ENCODE data around the gene CSNK1A1.
"Not testable (repeated sequence)": the region's sequence is repeated elsewhere in the genome, so short reads cannot be mapped to it uniquely, and the experiment has no call there.

Gene CSNK1A1

GRCh38 chr5:149529463-149529862 is 21.8 kb downstream of the CSNK1A1 start:
- no peak for DNase-seq (ENCODE audit: low read depth in 2 of 2)

- no peak for DNase-seq (ENCODE audit: low read depth in 2 of 2)
These were observed 22.8 kb downstream of the CSNK1A1 start for GRCh38 chr5:149528281-149529060.

GRCh38 chr5:149526845-149527590 is 24.2 kb downstream of the CSNK1A1 start:
- DNase-seq (ENCODE audit: low read depth in 2 of 2), result no peak

- no peak for DNase-seq (ENCODE audit: low read depth in 2 of 2)
These were observed 29.2 kb downstream of the CSNK1A1 start for GRCh38 chr5:149521739-149522685.

- no peak for DNase-seq (ENCODE audit: low read depth in 2 of 2)
These were observed 31.6 kb downstream of the CSNK1A1 start for GRCh38 chr5:149519601-149520000.

- DNase-seq (ENCODE audit: low read depth in 2 of 2), result no peak
These were observed 32.6 kb downstream of the CSNK1A1 start for GRCh38 chr5:149518620-149519019.

GRCh38 chr5:149517461-149518122 is 33.6 kb downstream of the CSNK1A1 start:
- no peak for DNase-seq (ENCODE audit: low read depth in 2 of 2)

GRCh38 chr5:149514512-149514911 is 36.7 kb downstream of the CSNK1A1 start:
- DNase-seq (ENCODE audit: low read depth in 2 of 2), result no peak

GRCh38 chr5:149513372-149513947 is 37.8 kb downstream of the CSNK1A1 start:
- not testable (repeated sequence) for DNase-seq (ENCODE audit: low read depth in 2 of 2)

GRCh38 chr5:149510136-149510535 is 41.1 kb downstream of the CSNK1A1 start:
- DNase-seq (ENCODE audit: low read depth in 2 of 2), result no peak

GRCh38 chr5:149504677-149505076 is 46.6 kb downstream of the CSNK1A1 start:
- no peak for DNase-seq (ENCODE audit: low read depth in 2 of 2)

GRCh38 chr5:149503006-149503405 is 48.2 kb downstream of the CSNK1A1 start:
- no peak for DNase-seq (ENCODE audit: low read depth in 2 of 2)

GRCh38 chr5:149500922-149501582 is 50.2 kb downstream of the CSNK1A1 start:
- DNase-seq (ENCODE audit: low read depth in 2 of 2), result no peak

GRCh38 chr5:149498724-149499336 is 52.4 kb downstream of the CSNK1A1 start:
- no peak for DNase-seq (ENCODE audit: low read depth in 2 of 2)

GRCh38 chr5:149497357-149497756 is 53.9 kb downstream of the CSNK1A1 start:
- no peak for DNase-seq (ENCODE audit: low read depth in 2 of 2)

GRCh38 chr5:149496917-149497316 is 54.3 kb downstream of the CSNK1A1 start:
- DNase-seq (ENCODE audit: low read depth in 2 of 2), result no peak

- DNase-seq (ENCODE audit: low read depth in 2 of 2), result no peak
These were observed 55.1 kb downstream of the CSNK1A1 start for GRCh38 chr5:149496166-149496565.

- DNase-seq (ENCODE audit: low read depth in 2 of 2), result no peak
These were observed 55.6 kb downstream of the CSNK1A1 start for GRCh38 chr5:149495673-149496072.

GRCh38 chr5:149493316-149493715 is 57.9 kb downstream of the CSNK1A1 start:
- no peak for DNase-seq (ENCODE audit: low read depth in 2 of 2)

- no peak for DNase-seq (ENCODE audit: low read depth in 2 of 2)
These were observed 58.5 kb downstream of the CSNK1A1 start for GRCh38 chr5:149492781-149493180.
